Coronary artery (tissue), 2 donors: Measurements from ENCODE around the gene DLG5.

Source experiments
- DNase-seq: peaks from one replicate; pipeline ENCODE4 v3.0.0-alpha.2; 2017; ENCODE audit warnings: low spot score
- H3K27ac ChIP-seq, 2 donors: fragments of 200-600 bp; sonication (generic); one replicate each; pipeline ENCODE4 v1.5.1; 2016 to 2019
- H3K4me3 ChIP-seq: fragments of 200-600 bp; sonication (generic); 2 replicates; pipeline ENCODE4 v1.5.1; 2016; ENCODE audit warnings: mild to moderate bottlenecking, moderate library complexity
- CTCF ChIP-seq: fragments of 200-600 bp; sonication (generic); IDR thresholded peaks from one replicate; pipeline ENCODE4 v1.5.1; 2019; ENCODE audit warnings: antibody characterized with exemption

DLG5 gene

GRCh38 chr10:77843264-77843663 lies 83.3 kb downstream of the DLG5 start:
- no peak overlapping the region for H3K27ac ChIP-seq
- DNase-seq: no peak
- H3K4me3 ChIP-seq: no peak overlapping the region
- TF ChIP-seq CTCF: no peak

- DNase-seq: no peak
- Histone ChIP-seq H3K27ac (no peak overlapping the region), H3K4me3 (no peak overlapping the region)
- TF ChIP-seq CTCF: no peak
Observed at GRCh38 chr10:77842652-77843212, 83.8 kb downstream of the DLG5 start.

- Histone ChIP-seq H3K27ac (no peak overlapping the region), H3K4me3 (no peak overlapping the region)
- no peak for TF ChIP-seq CTCF
- no peak for DNase-seq
Observed at GRCh38 chr10:77841711-77842375, 84.7 kb downstream of the DLG5 start.

DNA sequence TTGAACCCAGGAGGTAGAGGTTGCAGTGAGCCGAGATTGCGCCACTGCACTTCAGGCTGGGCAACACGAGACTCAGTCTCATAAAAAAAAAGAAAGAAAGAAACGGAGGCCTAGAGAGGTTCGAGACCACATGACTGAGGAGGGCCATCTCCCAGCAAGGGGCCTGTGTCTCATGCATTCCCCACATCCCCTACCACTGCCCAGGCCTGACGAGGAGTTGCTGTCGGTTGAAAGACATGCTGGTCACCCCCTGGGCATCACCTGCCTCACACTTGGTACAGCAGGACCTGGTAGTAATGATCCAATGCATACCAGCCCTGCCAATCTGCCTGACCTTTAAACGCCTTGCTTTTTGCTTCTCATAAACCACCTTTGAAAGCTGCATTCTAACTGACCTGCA lies 85.9 kb downstream of the DLG5 start:
- no peak for DNase-seq
- no peak overlapping the region for H3K4me3 ChIP-seq
- TF ChIP-seq CTCF: no peak
- H3K27ac ChIP-seq: no peak overlapping the region

DNA sequence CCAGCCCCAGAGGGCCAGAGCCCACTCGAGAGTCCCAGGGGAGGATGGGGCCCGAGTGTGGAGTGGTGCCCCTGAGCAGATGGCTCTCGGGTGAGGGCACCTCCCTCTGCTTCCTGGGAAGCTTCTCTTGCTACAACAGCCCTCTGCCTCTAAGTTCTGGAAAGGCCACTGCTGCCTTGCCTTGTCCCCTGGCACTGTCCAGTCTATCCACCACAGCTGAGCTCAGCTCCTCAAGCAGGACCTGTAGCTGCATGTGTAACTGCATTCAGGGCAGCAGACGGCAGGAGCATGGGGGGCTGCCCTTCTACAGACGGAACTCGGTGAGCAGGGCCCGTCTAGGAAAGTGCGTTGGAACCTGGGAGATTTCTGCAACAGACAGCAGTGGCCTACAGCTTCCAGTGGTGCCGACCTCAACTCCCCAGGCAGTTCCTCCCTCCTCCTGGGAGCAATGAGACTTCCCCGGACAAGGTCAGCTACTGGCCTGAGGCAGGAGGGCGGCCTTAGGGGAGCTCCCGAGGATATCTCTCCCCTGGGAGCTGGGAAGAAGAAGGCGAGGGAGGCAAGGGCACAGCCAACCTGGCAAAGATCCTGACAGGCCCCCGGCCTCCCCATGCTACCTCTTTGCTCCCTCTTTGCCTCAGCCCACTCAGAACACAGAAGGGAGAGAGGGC lies 88.5 kb downstream of the DLG5 start:
- no peak for DNase-seq
- Histone ChIP-seq H3K4me3 (no peak overlapping the region), H3K27ac (no peak overlapping the region)
- TF ChIP-seq CTCF: no peak

- Histone ChIP-seq H3K4me3 (no peak overlapping the region), H3K27ac (no peak overlapping the region)
- TF ChIP-seq CTCF: no peak
- DNase-seq: no peak
Observed at GRCh38 chr10:77837248-77837924, 89.2 kb downstream of the DLG5 start.
